C4-2B (cell line): ENCODE results near the gene SPIRE2.
"Not testable (repeated sequence)": the region's sequence is repeated elsewhere in the genome, so short reads cannot be mapped to it uniquely, and the experiment has no call there.

Experiments
- H3K27ac ChIP-seq: fragments of 450-650 bp; 2 replicates; pipeline ENCODE4 v1.5.1; 2017
- CTCF ChIP-seq: fragments of 450-650 bp; conservative IDR thresholded peaks from 2 replicates; pipeline ENCODE4 v1.5.1; 2017; ENCODE audit warnings: mild to moderate bottlenecking
- ZFX ChIP-seq: fragments of 450-650 bp; IDR thresholded peaks from 2 replicates; pipeline ENCODE4 v1.6.1; 2017

Gene SPIRE2

DNA sequence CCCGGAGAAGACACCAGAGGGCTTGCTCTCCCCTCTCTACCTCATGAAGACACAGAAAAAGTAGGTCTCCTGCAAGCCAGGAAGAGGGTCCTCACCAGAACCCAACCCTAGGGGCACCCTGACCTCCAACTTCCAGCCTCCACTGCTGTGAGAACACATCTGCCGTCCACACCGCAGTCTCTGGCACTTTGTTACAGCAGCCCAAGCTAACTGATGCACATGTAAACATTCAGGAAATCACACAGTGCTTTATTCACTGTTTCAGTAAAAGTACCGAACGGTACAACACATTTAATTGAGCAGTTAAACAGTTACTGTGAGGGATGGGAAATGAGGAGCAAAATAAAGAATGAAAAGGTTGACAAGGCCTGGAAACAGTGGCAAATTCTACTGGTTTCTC, 30.1 kb upstream of the SPIRE2 start:
- H3K27ac ChIP-seq, result no peak overlapping the region
- TF ChIP-seq CTCF (no peak), ZFX (no peak)

DNA sequence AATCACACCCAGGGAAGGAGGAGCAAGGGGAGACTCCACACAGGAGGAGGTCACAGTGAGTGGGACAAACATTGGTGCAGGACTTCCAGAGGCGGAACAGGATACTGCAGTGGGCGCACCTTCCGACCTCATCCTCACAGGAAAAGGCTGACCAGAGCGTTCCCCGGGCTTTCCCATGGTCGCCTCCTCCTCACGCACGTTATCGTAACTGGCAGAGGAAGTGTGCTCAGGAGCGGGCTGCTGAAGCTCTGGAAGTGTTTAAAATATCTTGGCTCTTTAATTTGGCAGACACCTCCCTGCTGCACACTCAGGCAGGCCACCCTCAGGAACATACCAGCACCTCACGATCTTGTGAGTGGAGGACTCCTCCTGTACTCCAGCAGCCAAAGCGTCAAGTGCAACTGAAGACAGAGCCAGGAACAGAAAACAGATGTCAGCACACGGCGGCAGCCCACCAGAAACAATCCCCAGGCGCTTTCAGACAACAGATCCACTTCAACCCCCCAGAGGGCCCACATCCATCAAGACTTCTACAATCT, 29.4 kb upstream of the SPIRE2 start:
- no peak for TF ChIP-seq ZFX
- TF ChIP-seq CTCF, result no peak
- H3K27ac ChIP-seq, result no peak overlapping the region

- H3K27ac ChIP-seq, result no peak overlapping the region
- TF ChIP-seq CTCF, result no peak
- TF ChIP-seq ZFX, result no peak
Observed at GRCh38 chr16:89801800-89802199, 26.5 kb upstream of the SPIRE2 start.

- TF ChIP-seq ZFX (no peak), CTCF (no peak)
- H3K27ac ChIP-seq, result no peak overlapping the region
Observed at GRCh38 chr16:89805136-89805905, 23.0 kb upstream of the SPIRE2 start.

GRCh38 chr16:89806589-89807193, 21.6 kb upstream of the SPIRE2 start:
- not testable (repeated sequence) for H3K27ac ChIP-seq

GRCh38 chr16:89808475-89808874, 19.8 kb upstream of the SPIRE2 start:
- no peak overlapping the region for H3K27ac ChIP-seq
- TF ChIP-seq CTCF (no peak), ZFX (no peak)

GRCh38 chr16:89811321-89811720, 17.0 kb upstream of the SPIRE2 start:
- H3K27ac ChIP-seq, result no peak overlapping the region

More at GRCh38 chr16:89811321-89811720, 17.0 kb upstream of the SPIRE2 start:
- no peak for TF ChIP-seq CTCF
- TF ChIP-seq ZFX, result no peak
